ENCODE results near the gene TMEM108. TPM values are rescaled to one million over a fixed set of nuclear protein-coding genes. Genes with fewer than 3 reads are reported as not detected.

Gene TMEM108
- total RNA-seq, 4 donors from 2014 or later = 2.6 to 9.2 (median 4.6) TPM

- no peaks in the 10 kb centered on the region for H3K9me3 ChIP-seq
- TF ChIP-seq CTCF (IDR thresholded peaks at IDR 0.05) = no peak
- no peak for TF ChIP-seq POLR2A (IDR thresholded peaks at IDR 0.05)
- no peaks in the 10 kb centered on the region for H3K36me3 ChIP-seq
- no peak for DNase-seq
- H3K27ac ChIP-seq = no peak overlapping the region
- intact Hi-C loops (cut with DNase I) = no loop called here
- peaks cover 2 to 10% of the 10 kb centered on the region in 2 donors for H3K4me1 ChIP-seq
- no peak overlapping the region for H3K4me3 ChIP-seq (replicated peaks in 1 of 3)
- WGBS, 2 donors = 90 to 100% methylated on average over 2 of the region's 2 CpGs
- no peaks in the 10 kb centered on the region for H3K27me3 ChIP-seq
Measured at GRCh38 chr3:133440652-133441051, 402.5 kb downstream of the TMEM108 start.

- H3K27ac ChIP-seq = no peak overlapping the region
- H3K9me3 ChIP-seq = no peaks in the 10 kb centered on the region
- no peaks in the 10 kb centered on the region for H3K36me3 ChIP-seq
- DNase-seq = no peak
- WGBS, 2 donors = 37 to 41% methylated on average over 3 of the region's 3 CpGs
- intact Hi-C loops (cut with DNase I) = no loop called here
- no peaks in the 10 kb centered on the region for H3K27me3 ChIP-seq
- peaks cover 2 to 10% of the 10 kb centered on the region in 2 donors for H3K4me1 ChIP-seq
- H3K4me3 ChIP-seq (replicated peaks in 1 of 3) = no peak overlapping the region
- TF ChIP-seq POLR2A (IDR thresholded peaks at IDR 0.05) (no peak), CTCF (IDR thresholded peaks at IDR 0.05) (no peak)
Measured at GRCh38 chr3:133441867-133442270, 403.7 kb downstream of the TMEM108 start.

GRCh38 chr3:133442518-133442917 is 404.3 kb downstream of the TMEM108 start:
- H3K4me1 ChIP-seq = peaks cover 2 to 11% of the 10 kb centered on the region in 2 donors
- no peaks in the 10 kb centered on the region for H3K36me3 ChIP-seq
- 89 to 91% methylated on average over 1 of the region's 1 CpG for WGBS, 2 donors
- H3K27me3 ChIP-seq = no peaks in the 10 kb centered on the region
- H3K4me3 ChIP-seq (replicated peaks in 1 of 3) = no peak overlapping the region
- TF ChIP-seq CTCF (IDR thresholded peaks at IDR 0.05) = no peak
- no peak for TF ChIP-seq POLR2A (IDR thresholded peaks at IDR 0.05)
- intact Hi-C loops (cut with DNase I) = no loop called here
- no peak overlapping the region for H3K27ac ChIP-seq
- H3K9me3 ChIP-seq = no peaks in the 10 kb centered on the region
- no peak for DNase-seq

- H3K4me3 ChIP-seq (replicated peaks in 1 of 3) = no peak overlapping the region
- DNase-seq = no peak
- no peak for TF ChIP-seq CTCF (IDR thresholded peaks at IDR 0.05)
- TF ChIP-seq POLR2A (IDR thresholded peaks at IDR 0.05) = no peak
- intact Hi-C loops (cut with DNase I) = no loop called here
- H3K4me1 ChIP-seq = peaks cover 2 to 18% of the 10 kb centered on the region in 2 donors
- H3K27me3 ChIP-seq = no peaks in the 10 kb centered on the region
- no peak overlapping the region for H3K27ac ChIP-seq
- WGBS, 2 donors = 50 to 70% methylated on average over 5 of the region's 5 CpGs
- H3K36me3 ChIP-seq = no peaks in the 10 kb centered on the region
- H3K9me3 ChIP-seq = no peaks in the 10 kb centered on the region
Measured at GRCh38 chr3:133443649-133444422, 405.6 kb downstream of the TMEM108 start.

GRCh38 chr3:133444423-133444774 is 406.2 kb downstream of the TMEM108 start:
- intact Hi-C loops (cut with DNase I) = no loop called here
- TF ChIP-seq CTCF (IDR thresholded peaks at IDR 0.05) (no peak), POLR2A (IDR thresholded peaks at IDR 0.05) (no peak)
- no peaks in the 10 kb centered on the region for H3K27me3 ChIP-seq
- no peaks in the 10 kb centered on the region for H3K9me3 ChIP-seq
- peaks cover 2 to 18% of the 10 kb centered on the region in 2 donors for H3K4me1 ChIP-seq
- no peaks in the 10 kb centered on the region for H3K36me3 ChIP-seq
- no peak overlapping the region for H3K4me3 ChIP-seq (replicated peaks in 1 of 3)
- H3K27ac ChIP-seq = no peak overlapping the region
- DNase-seq = no peak
- WGBS, 2 donors = 81 to 90% methylated on average over 4 of the region's 4 CpGs

All from thyroid gland (tissue), 4 donors.